Ascending aorta (tissue), 2 donors: ENCODE data around the gene HOXC10. TPM values are rescaled to one million over a fixed set of nuclear protein-coding genes. Genes with fewer than 3 reads are reported as not detected.
A peak's percentile ranks its signal among the peaks of the same experiment; 100 is the strongest.

Source experiments
- DNase-seq, 2 donors: peaks; one replicate each; pipeline ENCODE4 v3.0.0-alpha.2; 2019; ENCODE audit warnings: low spot score in 2 of 2
- H3K27ac ChIP-seq, 2 donors: fragments of 200-600 bp; sonication (generic); one replicate each; pipeline ENCODE4 v1.5.1; 2016 to 2017; ENCODE audit warnings: mild to moderate bottlenecking in 1 of 2
- H3K27me3 ChIP-seq: fragments of 200-600 bp; sonication (generic); one replicate; pipeline ENCODE4 v1.5.1; 2017
- H3K36me3 ChIP-seq, 2 donors: fragments of 200-600 bp; sonication (generic); one replicate each; pipeline ENCODE4 v1.5.1; 2016
- H3K4me1 ChIP-seq, 2 donors: fragments of 200-600 bp; sonication (generic); one replicate each; pipeline ENCODE4 v1.5.1; 2016 to 2017; ENCODE audit warnings: mild to moderate bottlenecking in 1 of 2
- H3K4me3 ChIP-seq, 2 donors: fragments of 200-600 bp; sonication (generic); one replicate each; pipeline ENCODE4 v1.5.1; 2016 to 2017; ENCODE audit warnings: mild to moderate bottlenecking in 1 of 2
- H3K9me3 ChIP-seq, 2 donors: fragments of 200-600 bp; sonication (generic); one replicate each; pipeline ENCODE4 v1.5.1; 2016
- intact Hi-C: fragments of 100-400 bp; cut with DNase I; formaldehyde crosslinking; loops from one replicate; pipeline ENCODE4 v1.15.1; 2023
- total RNA-seq: library from RNA; depleted of rRNA; stranded (reverse); fragments of >200 nt; gene quantifications from one replicate; pipeline ENCODE4 v1.1.0, GENCODE V29; 2016
- TF ChIP-seq, protein P1 (sequence below), 3 experiments: fragments of 200-600 bp in 2 of 3; fragments of 450-650 bp in 1 of 3; sonication (generic) in 2 of 3; IDR thresholded peaks; one replicate each; pipeline ENCODE4 v1.5.1; 2016 to 2019; ENCODE audit warnings: antibody characterized with exemption in 3 of 3, mild to moderate bottlenecking in 1 of 3, moderate library complexity in 1 of 3

The HOXC10 gene
- total RNA-seq, 1 donor from 2014 or later: not detected

DNA sequence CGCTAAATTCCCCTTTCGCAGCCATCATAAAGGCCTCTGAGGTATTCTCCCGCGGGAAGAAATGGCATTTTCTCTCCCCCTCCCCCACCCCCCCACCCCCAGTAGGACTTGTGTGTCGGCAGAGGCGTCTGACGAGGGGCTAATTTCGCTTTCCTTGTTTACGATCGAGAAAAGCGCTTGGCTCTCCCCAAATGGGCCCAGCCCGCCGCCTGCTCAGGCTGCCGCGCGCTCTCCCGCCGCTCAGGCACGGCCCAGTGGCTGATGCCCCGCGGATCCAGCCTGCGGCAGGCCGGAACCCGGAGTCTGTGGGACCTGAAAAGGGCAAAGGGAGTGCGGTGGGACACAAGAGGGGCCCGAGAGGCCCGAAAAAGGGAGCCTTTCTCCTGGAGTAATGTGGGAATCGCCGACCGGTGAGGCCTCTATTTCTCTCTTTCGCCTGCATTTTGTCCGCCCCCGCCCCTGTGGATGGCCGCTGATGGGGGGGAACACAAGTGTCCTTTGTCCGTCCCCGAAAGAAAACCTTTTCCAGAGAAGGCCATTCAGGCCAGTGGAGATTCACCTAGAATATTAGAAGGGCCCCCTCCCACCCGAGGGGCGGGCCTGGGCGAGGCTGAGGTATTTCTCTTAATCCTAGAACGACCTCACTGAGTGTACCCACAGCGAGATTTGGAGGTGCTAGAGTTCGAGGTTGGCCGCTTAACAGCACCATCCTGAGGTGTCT lies 34.3 kb downstream of the HOXC10 start:
- TF ChIP-seq, protein P1, sequence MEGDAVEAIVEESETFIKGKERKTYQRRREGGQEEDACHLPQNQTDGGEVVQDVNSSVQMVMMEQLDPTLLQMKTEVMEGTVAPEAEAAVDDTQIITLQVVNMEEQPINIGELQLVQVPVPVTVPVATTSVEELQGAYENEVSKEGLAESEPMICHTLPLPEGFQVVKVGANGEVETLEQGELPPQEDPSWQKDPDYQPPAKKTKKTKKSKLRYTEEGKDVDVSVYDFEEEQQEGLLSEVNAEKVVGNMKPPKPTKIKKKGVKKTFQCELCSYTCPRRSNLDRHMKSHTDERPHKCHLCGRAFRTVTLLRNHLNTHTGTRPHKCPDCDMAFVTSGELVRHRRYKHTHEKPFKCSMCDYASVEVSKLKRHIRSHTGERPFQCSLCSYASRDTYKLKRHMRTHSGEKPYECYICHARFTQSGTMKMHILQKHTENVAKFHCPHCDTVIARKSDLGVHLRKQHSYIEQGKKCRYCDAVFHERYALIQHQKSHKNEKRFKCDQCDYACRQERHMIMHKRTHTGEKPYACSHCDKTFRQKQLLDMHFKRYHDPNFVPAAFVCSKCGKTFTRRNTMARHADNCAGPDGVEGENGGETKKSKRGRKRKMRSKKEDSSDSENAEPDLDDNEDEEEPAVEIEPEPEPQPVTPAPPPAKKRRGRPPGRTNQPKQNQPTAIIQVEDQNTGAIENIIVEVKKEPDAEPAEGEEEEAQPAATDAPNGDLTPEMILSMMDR (IDR thresholded peaks at IDR 0.05): no peak
- Histone ChIP-seq H3K27ac (peak overlapping the region; percentile 94 to 96), H3K4me3 (peak overlapping the region; percentile 47 to 71), H3K27me3 (no peaks in the 10 kb centered on the region), H3K4me1 (peaks cover 0 to 10% of the 10 kb centered on the region in 2 donors), H3K36me3 (no peaks in the 10 kb centered on the region), H3K9me3 (no peaks in the 10 kb centered on the region)
- intact Hi-C loops: loop anchor here (2.0 to 10.0 kb wide), 5 partner anchors 16 to 336 kb away; partner anchors contain the start of genes CBX5 and HNRNPA1
- no peak for DNase-seq

DNA sequence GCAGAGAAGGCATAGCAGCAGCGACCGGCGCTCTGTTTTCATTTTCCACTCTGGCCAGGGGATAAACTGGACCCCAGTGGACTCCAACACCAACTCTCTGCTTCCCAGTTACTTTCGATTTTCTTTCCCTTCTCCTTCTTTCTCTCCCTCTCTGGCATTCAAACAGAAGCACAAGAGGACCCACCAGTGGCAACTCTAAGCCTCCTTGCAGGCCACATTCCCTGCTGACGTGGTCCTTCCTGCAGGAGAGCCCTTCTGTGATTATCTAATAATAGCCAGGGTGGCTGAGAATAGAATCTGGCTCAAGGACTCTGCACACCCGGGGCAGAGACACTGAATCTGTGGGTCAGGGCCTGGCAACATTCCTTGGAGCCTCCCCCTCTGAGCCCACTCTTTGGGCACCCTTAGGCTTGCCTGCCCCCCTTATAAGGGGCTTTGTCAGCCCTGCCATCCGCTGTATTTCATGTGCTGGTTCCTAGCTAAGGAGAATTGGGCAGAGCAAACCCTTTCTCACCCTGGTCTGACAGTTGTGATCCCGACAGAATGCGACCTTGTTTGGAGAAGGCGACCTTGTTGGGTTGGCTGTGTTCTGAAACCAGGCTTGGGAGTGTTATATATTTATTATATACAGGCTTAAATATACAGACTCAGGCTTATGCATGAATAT lies 35.1 kb downstream of the HOXC10 start:
- Histone ChIP-seq H3K27me3 (no peaks in the 10 kb centered on the region), H3K4me1 (peaks cover 0 to 10% of the 10 kb centered on the region in 2 donors), H3K36me3 (no peaks in the 10 kb centered on the region), H3K27ac (peak overlapping the region; percentile 94 to 96), H3K9me3 (no peaks in the 10 kb centered on the region), H3K4me3 (peak overlapping the region; percentile 47 to 71)
- TF ChIP-seq, protein P1 (IDR thresholded peaks at IDR 0.05): no peak
- intact Hi-C loops: loop anchor here (2.0 to 10.0 kb wide), 5 partner anchors 15 to 335 kb away; partner anchors contain the start of genes CBX5 and HNRNPA1
- peak in 1 of 2 donors; percentile 76 for DNase-seq

DNA sequence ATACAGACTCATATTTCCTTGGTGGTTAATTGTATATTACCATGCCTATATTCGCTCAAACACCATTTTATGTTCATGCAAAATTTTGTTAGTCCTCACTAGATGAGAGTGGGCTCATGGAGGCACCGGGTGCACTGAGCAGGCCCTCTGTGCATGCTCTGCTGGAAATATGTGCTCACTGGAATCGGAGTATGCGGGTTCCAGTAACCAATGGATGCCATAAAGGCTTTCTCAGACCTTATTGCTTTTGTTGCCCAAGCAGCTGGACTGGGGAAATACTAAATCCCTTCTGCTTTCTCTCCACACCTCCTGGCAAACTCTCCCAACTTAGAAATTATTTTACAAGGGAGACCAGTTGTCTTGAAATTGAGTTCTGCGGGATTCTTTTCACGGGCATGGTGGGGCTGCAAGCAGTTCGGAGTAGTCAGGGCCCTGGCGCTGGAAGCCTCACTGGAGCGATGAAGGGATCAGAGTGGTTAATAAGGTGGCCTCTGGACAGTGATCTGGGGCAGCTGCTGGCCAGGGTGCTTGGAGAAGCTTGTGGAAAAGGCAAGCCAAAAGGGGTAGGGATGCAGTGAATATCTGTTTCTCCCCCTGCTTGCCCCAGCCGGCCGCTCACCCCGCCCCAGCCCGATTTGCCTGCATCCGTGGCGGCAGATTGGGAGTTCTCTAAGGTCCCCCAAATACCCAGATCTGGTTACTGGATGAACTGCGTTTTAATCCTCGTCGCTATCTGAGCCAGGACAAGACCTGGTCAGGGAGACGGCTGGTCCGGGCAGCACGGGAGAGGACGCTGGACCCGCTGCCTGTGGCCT lies 35.9 kb downstream of the HOXC10 start:
- Histone ChIP-seq H3K4me3 (peak overlapping the region in 1 of 2 donors; percentile 71), H3K4me1 (peaks cover 0 to 10% of the 10 kb centered on the region in 2 donors), H3K9me3 (no peaks in the 10 kb centered on the region), H3K36me3 (no peaks in the 10 kb centered on the region), H3K27ac (peak overlapping the region; percentile 94 to 96), H3K27me3 (no peaks in the 10 kb centered on the region)
- TF ChIP-seq, protein P1 (IDR thresholded peaks at IDR 0.05): no peak
- intact Hi-C loops: no loop called here
- no peak for DNase-seq

DNA sequence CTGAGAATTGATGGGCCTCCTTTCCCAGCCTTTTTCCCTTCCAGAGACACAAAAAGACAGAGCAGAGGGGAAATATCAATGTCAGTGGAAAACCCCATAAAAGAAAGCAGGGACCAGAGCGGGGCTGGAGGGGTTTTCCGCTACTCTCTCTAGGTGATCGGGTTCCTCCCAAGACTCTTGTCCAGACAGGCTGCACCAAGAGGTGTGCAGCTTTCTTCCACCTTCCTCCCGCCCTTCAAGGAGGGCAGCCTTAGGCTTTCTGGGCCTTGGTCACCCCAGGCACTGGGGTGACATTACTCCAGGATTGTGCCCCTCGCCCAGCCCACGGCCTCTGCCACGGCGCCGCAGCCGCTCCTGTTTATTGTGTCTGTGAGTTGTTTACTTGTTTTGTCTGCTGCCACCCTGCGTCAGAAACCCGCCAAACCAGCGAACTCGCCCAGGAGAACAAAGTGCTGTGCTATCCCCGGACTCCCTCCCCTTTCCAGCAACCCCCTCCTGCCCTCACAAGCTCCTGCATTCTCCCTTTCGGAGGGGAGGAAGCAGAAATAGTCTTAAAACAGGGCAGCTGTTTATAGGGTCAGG lies 36.6 kb downstream of the HOXC10 start:
- Histone ChIP-seq H3K4me3 (no peak overlapping the region), H3K9me3 (no peaks in the 10 kb centered on the region), H3K4me1 (peaks cover 0 to 8% of the 10 kb centered on the region in 2 donors), H3K36me3 (no peaks in the 10 kb centered on the region), H3K27ac (peak overlapping the region in 1 of 2 donors; percentile 94), H3K27me3 (no peaks in the 10 kb centered on the region)
- intact Hi-C loops: no loop called here
- no peak for DNase-seq
- TF ChIP-seq, protein P1 (IDR thresholded peaks at IDR 0.05): no peak
